Mesenteric fat pad (tissue), 1 donor: ENCODE data around the gene SETBP1. TPM values are rescaled to one million over a fixed set of nuclear protein-coding genes. Genes with fewer than 3 reads are reported as not detected.

Experiments
- DNase-seq: peaks from one replicate; pipeline ENCODE4 v3.0.0-alpha.2; 2020; ENCODE audit warnings: low spot score
- total RNA-seq: library from RNA; stranded (reverse); fragmentation: NEBNext Ultra II Directional; extraction: Animal tissue kit (Norgen Biotek cat#: 25700); gene quantifications from one replicate; pipeline ENCODE4 v1.2.1, GENCODE V29; 2021
- donor health status: DM: yes; HTN: yes; CAD: no.

The SETBP1 gene
- total RNA-seq, 1 donor from 2014 or later = 21.6 TPM

GRCh38 chr18:44841221-44841620 is 160.5 kb downstream of the SETBP1 start:
- DNase-seq = no peak

- DNase-seq = no peak
These were observed 161.3 kb downstream of the SETBP1 start for GRCh38 chr18:44841752-44842587.

- no peak for DNase-seq
These were observed 162.1 kb downstream of the SETBP1 start for GRCh38 chr18:44842588-44843412.

- no peak for DNase-seq
These were observed 163.8 kb downstream of the SETBP1 start for GRCh38 chr18:44844486-44844885.

- no peak for DNase-seq
These were observed 165.8 kb downstream of the SETBP1 start for GRCh38 chr18:44846450-44846849.

- DNase-seq = no peak
These were observed 168.1 kb downstream of the SETBP1 start for GRCh38 chr18:44848644-44849335.

- no peak for DNase-seq
These were observed 168.7 kb downstream of the SETBP1 start for GRCh38 chr18:44849361-44849760.

DNA sequence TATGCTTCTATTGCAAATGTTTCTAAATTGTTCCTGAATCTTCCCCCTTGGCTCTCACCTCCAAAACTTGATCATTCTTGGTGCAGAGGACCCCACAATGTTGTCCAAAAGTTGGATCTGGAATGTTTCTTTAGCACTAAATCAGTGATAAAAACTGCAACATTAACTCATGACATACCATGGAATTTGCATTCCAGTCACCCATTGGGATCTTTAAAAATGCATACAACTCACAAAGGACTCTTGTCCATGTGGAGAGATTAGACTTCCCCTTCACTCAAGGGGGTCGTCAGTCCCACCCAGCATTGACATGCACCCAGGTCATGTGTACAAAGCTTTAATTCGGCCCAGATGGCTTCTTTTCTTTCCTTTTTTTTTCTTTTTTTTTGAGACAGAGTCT is 169.3 kb downstream of the SETBP1 start:
- DNase-seq = no peak

- DNase-seq = no peak
These were observed 171.4 kb downstream of the SETBP1 start for GRCh38 chr18:44851856-44852621.

GRCh38 chr18:44852818-44853217 is 172.1 kb downstream of the SETBP1 start:
- no peak for DNase-seq

GRCh38 chr18:44853430-44853829 is 172.7 kb downstream of the SETBP1 start:
- no peak for DNase-seq

GRCh38 chr18:44855681-44856080 is 175.0 kb downstream of the SETBP1 start:
- no peak for DNase-seq

GRCh38 chr18:44856157-44856556 is 175.5 kb downstream of the SETBP1 start:
- no peak for DNase-seq

DNA sequence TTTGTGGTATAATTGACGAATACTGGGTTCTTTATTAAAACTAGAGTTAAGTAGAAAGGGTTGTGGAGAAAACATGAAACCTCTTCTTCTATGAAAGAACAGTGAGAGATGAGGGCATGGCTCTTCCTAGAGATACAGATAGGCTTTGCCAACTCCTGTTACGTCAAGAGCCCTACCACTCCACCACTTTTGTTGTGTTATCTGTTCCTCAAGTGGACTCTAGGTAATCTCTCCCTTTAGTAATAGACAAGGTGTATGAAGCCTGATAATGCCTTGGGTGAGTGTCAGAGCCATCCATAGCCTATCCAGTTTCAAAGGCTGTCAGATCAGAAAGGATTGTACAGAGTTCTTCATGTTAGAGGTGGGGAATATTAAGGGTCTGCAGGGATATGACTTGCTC is 176.4 kb downstream of the SETBP1 start:
- DNase-seq = no peak

DNA sequence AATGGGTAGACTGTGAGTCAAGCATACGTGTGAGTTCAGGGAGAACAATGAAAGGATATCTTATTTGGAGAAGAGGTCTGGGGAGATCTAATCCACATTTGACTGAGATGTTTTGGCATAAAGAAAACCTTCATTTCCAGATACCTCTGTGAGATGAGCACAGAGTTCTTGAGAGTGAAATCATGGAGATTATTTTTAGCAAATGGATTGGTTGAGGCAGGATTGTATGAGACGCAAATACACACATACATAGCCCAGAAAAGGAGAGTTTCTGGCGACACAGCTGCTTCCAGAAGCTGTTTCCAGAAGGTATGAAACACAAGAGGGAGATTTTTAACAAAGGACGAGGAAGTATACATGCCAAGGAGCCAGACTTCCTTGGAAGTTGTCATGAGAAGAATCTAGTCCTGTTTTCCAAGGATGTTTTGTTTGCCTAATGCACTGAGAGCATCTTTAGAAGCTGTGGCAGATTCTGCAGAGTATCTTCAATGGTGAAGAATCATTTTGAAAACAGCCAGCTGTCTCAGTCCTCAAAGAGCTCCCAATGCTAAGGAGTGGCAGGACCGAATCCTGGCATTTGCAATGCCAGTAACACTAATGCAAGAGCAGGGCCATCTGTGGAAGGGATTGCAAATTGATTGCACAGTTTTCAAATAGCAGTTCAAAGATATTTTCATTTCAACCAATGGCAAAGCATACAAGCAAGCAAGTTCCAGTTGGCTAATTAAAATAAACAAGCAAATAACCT is 177.2 kb downstream of the SETBP1 start:
- no peak for DNase-seq

DNA sequence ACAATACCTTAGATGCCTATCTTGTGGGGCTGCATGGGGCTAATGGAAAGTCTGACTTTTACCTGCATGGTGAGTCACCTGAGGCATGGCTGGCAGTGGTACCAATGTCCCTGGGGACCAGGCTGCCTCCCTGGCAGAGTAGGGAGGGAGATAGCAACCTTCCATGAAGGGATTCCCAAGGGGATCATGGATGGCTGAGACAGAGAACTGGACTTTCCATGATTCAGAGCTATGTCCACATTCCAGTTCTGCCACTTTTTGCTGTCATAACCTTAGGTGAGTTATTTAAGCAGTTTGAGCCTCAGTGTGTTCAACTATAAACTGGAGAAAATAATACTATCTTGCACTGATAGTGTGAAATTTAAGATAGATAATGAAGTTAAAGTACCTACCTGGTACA is 178.6 kb downstream of the SETBP1 start:
- no peak for DNase-seq

GRCh38 chr18:44859751-44860439 is 179.2 kb downstream of the SETBP1 start:
- DNase-seq = no peak

DNA sequence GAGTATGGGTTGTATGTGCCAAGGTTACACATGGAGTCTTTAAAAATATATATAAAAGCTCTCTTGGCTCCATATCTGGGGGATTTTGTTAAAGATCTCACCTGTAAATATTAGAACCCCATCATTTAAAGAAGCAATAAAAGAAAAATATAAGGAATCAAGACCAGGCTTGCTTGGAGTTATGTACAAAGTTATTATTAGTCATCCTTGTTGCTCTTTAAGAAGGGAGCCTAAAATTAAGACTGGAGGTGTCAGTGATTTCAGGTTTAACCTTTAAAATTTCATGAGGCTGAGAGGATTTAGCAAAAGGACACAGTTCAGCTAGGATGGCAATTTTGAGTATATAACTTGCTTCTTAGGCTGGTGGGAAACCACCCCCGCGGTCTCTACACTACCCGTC is 181.4 kb downstream of the SETBP1 start:
- DNase-seq = no peak

DNA sequence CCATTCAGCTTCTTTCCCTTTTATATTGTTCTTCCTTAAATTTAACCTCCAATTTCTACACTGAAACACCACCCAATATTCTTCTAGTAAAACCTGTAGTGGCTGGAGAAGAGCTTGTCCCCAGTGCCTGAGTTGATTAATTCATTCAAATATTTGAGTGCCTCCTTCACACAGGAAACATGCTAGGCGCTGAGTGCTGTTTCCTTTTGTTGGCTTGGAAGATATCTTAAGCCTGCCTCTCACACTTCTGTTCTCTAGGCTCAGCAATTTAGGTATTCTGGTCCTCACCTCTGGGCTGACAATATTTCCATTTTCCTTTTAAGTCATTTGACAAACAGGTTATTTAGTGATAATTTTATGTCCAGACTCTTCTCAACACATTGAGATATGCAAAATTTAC is 185.4 kb downstream of the SETBP1 start:
- no peak for DNase-seq

GRCh38 chr18:44869533-44869932 is 188.8 kb downstream of the SETBP1 start:
- DNase-seq = no peak
